ENCODE results near the gene ZNF827. TPM values are rescaled to one million over a fixed set of nuclear protein-coding genes. Genes with fewer than 3 reads are reported as not detected.

Gene ZNF827
- total RNA-seq, 1 donor from 2014 or later, result 17.0 TPM

DNA sequence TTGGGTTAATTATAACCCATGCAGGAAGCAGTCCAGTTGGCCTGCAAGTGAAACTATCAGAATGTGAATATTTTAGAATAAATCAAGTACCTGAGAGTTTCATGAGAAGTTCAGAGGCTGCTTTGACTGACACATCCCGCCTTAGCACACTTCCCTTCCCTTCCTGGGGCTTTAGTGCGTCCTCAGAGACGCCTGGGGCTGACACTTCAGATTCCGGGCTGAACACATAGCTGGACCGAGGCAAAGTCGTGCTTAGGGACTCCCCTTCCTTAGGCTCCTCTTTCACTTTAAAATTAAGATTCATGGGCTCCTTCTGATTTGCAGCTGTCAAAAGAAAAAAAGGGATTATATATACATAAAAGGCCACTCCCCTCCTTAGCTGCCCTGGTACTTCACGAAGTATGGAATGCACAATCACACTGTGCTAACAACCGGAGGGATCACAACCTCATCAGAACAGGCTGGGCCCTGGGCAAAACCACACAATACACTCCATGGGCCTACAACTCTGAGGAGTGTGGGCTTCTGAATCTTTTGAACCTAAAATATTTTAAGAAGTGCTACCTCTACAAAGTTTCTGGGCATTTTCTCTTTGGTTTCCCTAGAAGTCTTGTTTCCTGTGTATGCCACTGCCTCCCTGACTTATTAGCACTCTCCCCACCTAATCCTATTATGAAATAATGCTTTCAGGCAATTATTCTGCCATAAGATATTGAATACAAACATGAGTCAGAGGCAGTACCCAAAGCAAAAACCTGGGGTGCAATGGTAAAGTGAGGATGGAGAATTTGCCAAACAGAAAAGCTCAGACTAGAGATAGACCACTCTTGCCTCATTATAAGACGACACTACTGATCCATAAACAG is 68.2 kb downstream of the ZNF827 start:
- intact Hi-C loops (cut with micrococcal nuclease), result no loop called here

GRCh38 chr4:145868637-145869409 is 69.8 kb downstream of the ZNF827 start:
- intact Hi-C loops (cut with micrococcal nuclease), result no loop called here

GRCh38 chr4:145867406-145867805 is 71.2 kb downstream of the ZNF827 start:
- intact Hi-C loops (cut with micrococcal nuclease), result no loop called here

DNA sequence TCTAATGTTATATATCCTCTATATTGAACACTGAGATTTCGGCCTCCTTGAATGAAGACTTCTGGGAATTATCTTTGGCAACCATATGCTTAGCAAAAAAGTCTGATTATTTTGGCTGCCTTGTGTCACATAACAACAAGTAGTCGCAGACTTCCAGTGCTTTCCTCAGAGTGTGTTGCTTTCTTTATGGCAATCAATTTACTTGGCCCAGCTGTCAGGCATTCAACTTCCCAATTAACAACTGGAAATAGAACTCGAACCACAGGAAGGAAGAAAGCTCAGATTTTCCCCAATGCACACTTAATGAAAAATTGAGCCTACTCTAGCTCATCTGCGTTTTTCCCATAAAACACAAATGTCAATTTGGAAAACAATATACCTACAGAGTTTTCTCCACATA is 71.6 kb downstream of the ZNF827 start:
- intact Hi-C loops (cut with micrococcal nuclease), result no loop called here

DNA sequence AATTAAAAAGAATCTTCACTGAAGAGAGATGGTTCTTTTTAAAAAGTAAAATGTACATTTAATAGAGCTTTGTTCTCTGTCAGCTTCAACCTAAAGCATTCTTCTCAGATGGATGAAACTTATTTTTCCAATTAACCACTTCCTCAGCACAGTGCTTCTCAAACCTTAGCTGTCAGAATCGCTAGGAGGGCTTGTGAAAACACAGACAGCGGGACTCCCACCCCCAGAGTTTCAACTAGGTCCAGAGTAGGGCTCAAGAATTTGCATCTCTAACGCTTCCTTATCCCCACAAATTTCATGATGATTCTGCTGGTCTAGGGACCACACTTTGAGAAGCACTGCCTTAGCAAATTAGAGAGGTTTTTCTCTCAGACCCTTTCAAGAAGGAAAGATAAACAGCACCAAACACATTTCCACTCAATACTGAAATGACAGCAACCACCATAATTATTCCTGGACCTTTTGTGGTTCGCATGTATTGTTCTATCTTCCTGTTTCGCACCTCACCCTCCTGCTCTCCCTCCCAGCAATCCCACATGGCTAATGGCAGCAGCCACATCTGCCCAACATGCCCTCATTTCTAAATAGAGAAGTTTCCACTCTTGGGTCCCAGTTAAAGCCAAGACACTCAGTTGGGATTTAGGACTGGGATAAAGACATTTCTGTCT is 73.2 kb downstream of the ZNF827 start:
- intact Hi-C loops (cut with micrococcal nuclease), result no loop called here

GRCh38 chr4:145863191-145863590 is 75.4 kb downstream of the ZNF827 start:
- intact Hi-C loops (cut with micrococcal nuclease), result no loop called here

- intact Hi-C loops (cut with micrococcal nuclease), result no loop called here
These were observed 77.0 kb downstream of the ZNF827 start for GRCh38 chr4:145861336-145862318.

DNA sequence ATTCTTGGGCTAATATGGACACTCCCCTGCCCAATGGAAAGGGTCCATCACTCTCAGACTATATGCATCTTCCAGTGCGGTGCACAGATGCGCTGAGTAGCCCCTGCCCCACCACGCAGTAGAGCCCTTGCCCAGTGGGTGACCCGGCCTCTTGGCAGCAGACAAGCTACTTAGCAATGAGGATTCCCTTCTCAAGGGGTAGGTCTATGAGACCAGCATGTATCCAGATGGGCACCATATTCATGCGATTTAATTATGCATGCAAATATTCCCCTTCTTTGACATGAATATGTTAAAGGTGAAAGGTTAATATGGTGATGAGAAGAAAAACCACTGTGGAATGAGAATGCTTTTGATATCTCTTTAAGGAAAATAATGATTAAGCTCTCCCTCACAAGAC is 77.7 kb downstream of the ZNF827 start:
- intact Hi-C loops (cut with micrococcal nuclease), result no loop called here

DNA sequence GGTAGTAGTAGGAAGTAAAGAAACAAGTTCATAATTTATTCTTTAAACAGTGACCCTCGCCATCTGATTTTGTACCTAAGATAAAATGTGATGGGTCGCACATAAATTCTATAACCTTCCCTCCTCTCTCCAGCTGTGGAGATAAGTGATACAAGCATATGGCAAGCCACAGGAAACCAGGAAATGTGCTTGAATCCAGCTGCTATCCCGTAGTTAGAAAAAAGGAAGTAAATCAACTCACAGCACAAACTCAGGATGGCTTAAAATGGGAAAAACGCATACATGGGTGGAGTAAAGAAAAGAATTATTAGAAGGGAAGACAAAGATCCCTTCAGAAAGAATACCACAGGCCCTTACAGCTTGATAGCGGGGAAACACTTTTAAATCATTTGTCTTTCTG is 78.2 kb downstream of the ZNF827 start:
- intact Hi-C loops (cut with micrococcal nuclease), result no loop called here

DNA sequence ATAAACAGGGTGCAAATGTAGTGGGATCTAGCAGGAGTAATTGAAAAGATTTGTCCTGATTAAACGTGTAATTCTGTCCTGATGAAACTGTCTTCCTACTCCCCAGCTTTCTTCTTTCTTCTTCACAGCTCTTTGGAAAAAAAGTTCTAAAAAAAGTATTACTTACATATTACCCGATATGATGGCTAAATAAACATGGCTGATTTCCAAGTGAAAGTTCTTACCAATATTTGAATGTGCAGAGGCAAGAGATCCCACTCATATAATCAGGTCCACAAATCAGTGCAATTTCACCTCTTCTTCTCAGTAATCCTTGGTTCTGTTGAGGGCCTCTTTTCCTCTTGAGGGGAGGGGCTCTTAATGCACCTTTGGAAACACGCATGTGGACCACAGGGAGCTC is 78.7 kb downstream of the ZNF827 start:
- intact Hi-C loops (cut with micrococcal nuclease), result no loop called here

GRCh38 chr4:145859426-145859825 is 79.2 kb downstream of the ZNF827 start:
- intact Hi-C loops (cut with micrococcal nuclease), result no loop called here

GRCh38 chr4:145852256-145852839 is 86.3 kb downstream of the ZNF827 start:
- intact Hi-C loops (cut with micrococcal nuclease), result no loop called here

- intact Hi-C loops (cut with micrococcal nuclease), result no loop called here
These were observed 87.0 kb downstream of the ZNF827 start for GRCh38 chr4:145851511-145852201.

DNA sequence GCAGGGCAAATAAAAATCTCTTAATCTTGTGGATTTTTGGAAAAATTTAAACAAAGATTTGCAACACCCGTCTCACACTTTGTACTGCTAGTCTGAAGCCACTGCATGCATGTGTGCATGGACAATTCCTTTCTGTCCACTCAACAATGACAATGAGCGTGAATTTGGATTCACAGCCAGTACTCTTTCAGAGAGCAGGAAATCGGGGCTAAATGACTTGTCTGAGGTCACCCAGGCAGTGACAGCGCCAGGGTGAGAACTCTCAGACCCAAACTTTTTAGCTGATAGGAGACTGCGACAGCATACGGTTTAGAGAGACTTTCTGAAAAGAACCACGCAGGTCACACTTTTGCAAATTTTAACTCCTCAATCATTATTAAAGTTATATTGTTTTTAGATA is 90.9 kb downstream of the ZNF827 start:
- intact Hi-C loops (cut with micrococcal nuclease), result no loop called here

DNA sequence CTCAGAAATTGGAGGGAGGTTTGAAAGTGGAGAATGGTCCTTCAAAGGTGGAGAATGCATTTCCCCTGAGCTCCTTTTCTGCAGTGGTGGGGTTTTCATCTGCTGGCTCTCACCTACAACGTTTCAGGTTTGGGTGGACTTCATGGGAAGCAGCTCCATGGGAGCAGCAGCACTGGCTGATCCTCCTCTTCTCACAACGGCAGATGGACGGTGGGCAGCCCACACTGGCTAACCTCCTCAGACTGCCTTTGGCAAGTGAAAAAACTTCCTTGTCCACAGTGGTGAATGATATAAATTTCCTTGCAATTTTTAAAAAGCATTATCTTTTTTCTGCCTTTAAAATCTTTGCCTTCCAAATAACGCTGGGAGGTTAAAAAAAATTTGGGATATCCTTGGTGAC is 93.5 kb downstream of the ZNF827 start:
- intact Hi-C loops (cut with micrococcal nuclease), result no loop called here

- intact Hi-C loops (cut with micrococcal nuclease), result loop anchor here (5.0 kb wide), 2 partner anchors 36 to 334 kb away; partner anchors contain the start of gene LSM6
These were observed 95.0 kb downstream of the ZNF827 start for GRCh38 chr4:145843639-145844038.

DNA sequence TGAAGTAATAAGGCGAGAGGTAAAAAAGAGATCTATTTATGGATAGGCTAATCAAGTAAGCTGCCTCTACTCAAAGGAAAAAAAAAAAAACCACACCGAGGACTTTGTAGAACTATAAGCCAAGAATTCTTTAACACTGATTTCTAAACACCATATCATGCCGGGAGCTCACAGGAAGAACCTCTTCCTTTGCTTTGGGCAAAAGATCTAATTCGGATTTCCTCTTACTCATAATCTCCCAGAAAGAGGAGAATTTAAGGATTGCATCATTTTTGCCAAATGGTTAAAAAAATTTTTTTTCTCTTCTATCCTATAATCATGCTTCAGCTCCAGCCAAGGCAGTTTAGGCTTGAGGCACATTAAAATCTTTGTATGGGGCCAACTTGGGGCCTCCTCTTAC is 95.5 kb downstream of the ZNF827 start:
- intact Hi-C loops (cut with micrococcal nuclease), result loop anchor here (5.0 kb wide), 2 partner anchors 36 to 334 kb away; partner anchors contain the start of gene LSM6

- intact Hi-C loops (cut with micrococcal nuclease), result loop anchor here (5.0 kb wide), 2 partner anchors 35 to 335 kb away; partner anchors contain the start of gene LSM6
These were observed 96.3 kb downstream of the ZNF827 start for GRCh38 chr4:145842224-145842887.

- intact Hi-C loops (cut with micrococcal nuclease), result loop anchor here (1.0 to 5.0 kb wide), 4 partner anchors 34 to 336 kb away; partner anchors contain the start of genes LSM6 and ZNF827
These were observed 97.8 kb downstream of the ZNF827 start for GRCh38 chr4:145840801-145841200.
